Measurements from ENCODE around the gene TRA2A. TPM values are rescaled to one million over a fixed set of nuclear protein-coding genes. Genes with fewer than 3 reads are reported as not detected.

Gene TRA2A
- total RNA-seq, 4 donors from 2014 or later = 12.6 to 50.0 (median 27.1) TPM

DNA sequence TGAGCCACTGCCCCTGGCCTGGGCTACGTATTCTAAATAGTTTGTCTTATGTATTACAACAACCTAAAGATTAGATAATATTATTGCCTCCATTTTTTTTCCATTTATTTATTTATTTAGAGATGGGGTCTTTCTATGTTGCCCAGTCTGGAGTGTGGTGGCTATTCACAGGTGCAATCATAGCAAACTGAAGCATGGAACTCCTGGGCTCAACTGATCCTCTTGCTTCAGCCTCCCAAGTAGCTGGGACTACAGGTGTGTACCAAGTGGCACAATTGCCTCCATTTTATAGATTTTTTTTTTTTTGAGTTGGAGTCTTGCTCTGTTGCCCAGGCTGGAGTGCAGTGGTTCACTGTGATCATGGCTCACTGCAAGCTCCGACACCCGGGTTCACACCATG is 6.5 kb upstream of the TRA2A start:
- no peak overlapping the region for H3K27ac ChIP-seq
- no peaks in the 10 kb centered on the region for H3K27me3 ChIP-seq
- no peak overlapping the region for H3K4me3 ChIP-seq
- no peaks in the 10 kb centered on the region for H3K36me3 ChIP-seq
- no peak for TF ChIP-seq POLR2A (IDR thresholded peaks at IDR 0.05)
- no peak for TF ChIP-seq EP300 (IDR thresholded peaks at IDR 0.05)
- TF ChIP-seq, protein P1, sequence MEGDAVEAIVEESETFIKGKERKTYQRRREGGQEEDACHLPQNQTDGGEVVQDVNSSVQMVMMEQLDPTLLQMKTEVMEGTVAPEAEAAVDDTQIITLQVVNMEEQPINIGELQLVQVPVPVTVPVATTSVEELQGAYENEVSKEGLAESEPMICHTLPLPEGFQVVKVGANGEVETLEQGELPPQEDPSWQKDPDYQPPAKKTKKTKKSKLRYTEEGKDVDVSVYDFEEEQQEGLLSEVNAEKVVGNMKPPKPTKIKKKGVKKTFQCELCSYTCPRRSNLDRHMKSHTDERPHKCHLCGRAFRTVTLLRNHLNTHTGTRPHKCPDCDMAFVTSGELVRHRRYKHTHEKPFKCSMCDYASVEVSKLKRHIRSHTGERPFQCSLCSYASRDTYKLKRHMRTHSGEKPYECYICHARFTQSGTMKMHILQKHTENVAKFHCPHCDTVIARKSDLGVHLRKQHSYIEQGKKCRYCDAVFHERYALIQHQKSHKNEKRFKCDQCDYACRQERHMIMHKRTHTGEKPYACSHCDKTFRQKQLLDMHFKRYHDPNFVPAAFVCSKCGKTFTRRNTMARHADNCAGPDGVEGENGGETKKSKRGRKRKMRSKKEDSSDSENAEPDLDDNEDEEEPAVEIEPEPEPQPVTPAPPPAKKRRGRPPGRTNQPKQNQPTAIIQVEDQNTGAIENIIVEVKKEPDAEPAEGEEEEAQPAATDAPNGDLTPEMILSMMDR (IDR thresholded peaks at IDR 0.05) = no peak
- TF ChIP-seq POLR2AphosphoS5 (IDR thresholded peaks at IDR 0.05) = no peak
- no peaks in the 10 kb centered on the region for H3K4me1 ChIP-seq
- 100% methylated on average over 1 of the region's 3 CpGs for WGBS, 2 donors (ENCODE audit: low coverage in 1 of 2)
- H3K9me3 ChIP-seq = no peaks in the 10 kb centered on the region
- ATAC-seq = no peak

DNA sequence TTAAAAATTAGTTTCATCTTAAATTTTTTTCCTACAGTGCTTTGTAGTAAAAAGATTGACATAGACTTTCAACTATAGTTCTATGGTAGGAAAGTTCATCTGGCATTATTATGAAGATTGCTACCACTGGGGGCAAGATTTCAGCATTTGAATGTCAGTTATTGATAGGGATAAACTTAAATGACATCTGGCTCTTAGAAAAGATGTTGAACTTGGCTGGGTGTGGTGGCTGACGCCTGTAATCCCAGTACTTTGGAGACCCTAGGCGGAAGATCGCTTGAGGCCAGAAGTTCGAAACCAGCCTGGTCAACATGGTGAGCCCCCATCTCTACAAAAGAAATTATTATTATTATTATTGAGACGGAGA is 1.4 kb upstream of the TRA2A start:
- Histone ChIP-seq H3K27me3 (no peaks in the 10 kb centered on the region), H3K27ac (no peak overlapping the region), H3K36me3 (no peaks in the 10 kb centered on the region), H3K9me3 (no peaks in the 10 kb centered on the region), H3K4me3 (no peak overlapping the region), H3K4me1 (peaks cover 0 to 29% (median 15%) of the 10 kb centered on the region in 3 donors)
- no peak for ATAC-seq
- TF ChIP-seq POLR2AphosphoS5 (IDR thresholded peaks at IDR 0.05) (no peak), EP300 (IDR thresholded peaks at IDR 0.05) (no peak)
- 95 to 100% methylated on average over 1 to 5 of the region's 5 CpGs for WGBS, 2 donors (ENCODE audit: low coverage in 1 of 2)

DNA sequence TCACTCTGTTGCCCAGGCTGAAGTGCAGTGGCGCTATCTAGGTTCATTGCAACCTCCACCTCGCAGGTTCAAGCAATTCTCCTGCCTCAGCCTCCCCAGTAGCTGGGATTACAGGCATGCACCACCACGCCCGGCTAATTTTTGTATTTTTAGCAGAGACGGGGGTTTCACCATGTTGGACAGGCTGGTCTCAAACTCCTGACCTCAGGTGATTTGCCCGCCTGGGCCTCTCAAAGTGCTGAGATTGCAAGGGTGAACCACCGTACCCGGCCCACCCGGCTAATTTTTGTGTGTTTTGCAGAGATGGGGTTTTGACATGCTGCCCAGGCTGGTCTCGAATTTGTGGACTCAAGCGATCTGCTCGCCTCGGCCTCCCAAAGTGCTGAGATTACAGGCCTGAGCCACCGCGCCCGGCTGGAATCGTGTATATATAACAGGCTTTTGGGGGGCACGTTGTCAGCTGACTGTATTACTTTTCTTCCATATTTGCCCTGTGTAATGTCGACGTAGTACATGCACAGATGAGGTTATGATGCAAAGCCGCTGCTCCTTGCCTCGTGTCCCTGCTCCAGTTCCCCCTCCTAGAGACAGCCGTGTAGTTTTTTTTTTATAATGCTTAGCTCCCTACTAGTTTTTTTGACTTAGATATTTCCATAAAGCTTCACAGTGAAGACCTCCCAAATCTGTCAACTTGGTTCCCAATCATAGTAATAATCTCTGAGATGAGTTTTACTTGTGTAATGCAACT is 883 bp upstream of the TRA2A start:
- H3K36me3 ChIP-seq = no peaks in the 10 kb centered on the region
- peaks cover 0 to 35% (median 20%) of the 10 kb centered on the region in 3 donors for H3K4me1 ChIP-seq
- H3K27me3 ChIP-seq = no peaks in the 10 kb centered on the region
- WGBS, 2 donors (ENCODE audit: low coverage in 1 of 2) = 81 to 90% methylated on average over 10 to 14 of the region's 23 CpGs
- H3K27ac ChIP-seq = peak overlapping the region in 3 of 4 donors; percentile 90 to 99 (median 97)
- no peak for ATAC-seq
- H3K4me3 ChIP-seq = peak overlapping the region in 1 of 2 donors; percentile 79
- no peak for TF ChIP-seq POLR2A (IDR thresholded peaks at IDR 0.05)
- no peak for TF ChIP-seq POLR2AphosphoS5 (IDR thresholded peaks at IDR 0.05)
- TF ChIP-seq EP300 (IDR thresholded peaks at IDR 0.05) = no peak
- TF ChIP-seq, protein P1 (IDR thresholded peaks at IDR 0.05) = no peak
- no peaks in the 10 kb centered on the region for H3K9me3 ChIP-seq

DNA sequence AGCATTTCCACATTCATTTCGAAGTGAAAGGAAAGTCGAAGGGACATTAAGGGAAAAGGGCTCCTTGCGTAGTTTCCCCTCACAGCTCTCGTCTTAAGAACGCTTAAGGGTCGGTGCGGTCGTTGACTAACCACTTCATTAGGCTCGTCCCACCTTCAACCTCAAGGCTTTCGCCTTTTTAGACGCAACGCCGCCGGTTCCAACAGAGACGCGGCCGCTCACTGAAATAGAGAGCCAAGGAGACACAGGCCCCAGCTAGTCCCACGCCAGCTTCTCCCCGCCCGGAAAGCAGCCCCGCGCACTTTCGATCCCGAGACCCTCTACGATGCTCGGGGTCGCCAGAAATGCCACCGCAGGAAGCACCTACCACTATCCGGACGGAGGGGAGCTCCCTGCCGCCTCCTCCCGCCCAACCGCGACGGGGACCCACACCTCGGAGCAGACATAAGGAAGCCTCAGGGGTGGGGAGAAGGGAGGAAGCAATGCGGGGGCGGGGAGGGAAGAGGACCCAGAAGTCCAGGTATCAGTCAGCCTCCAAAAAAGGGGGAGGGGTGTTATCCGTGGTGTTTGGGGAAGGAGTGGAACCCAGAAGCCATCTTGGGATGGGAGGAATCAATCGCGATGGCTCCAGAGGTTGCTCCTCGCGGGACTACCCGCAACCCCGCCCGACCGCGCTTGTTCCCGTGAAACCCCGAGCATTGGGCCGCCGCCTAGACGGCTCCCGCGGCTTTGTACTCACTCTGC is 559 bp downstream of the TRA2A start:
- Histone ChIP-seq H3K9me3 (no peaks in the 10 kb centered on the region), H3K27ac (peak overlapping the region; percentile 69 to 99 (median 94)), H3K4me1 (peaks cover 1 to 49% (median 26%) of the 10 kb centered on the region in 3 donors), H3K36me3 (no peaks in the 10 kb centered on the region), H3K4me3 (peak overlapping the region; percentile 79 to 85), H3K27me3 (no peaks in the 10 kb centered on the region)
- peak; percentile 80 for ATAC-seq
- TF ChIP-seq POLR2AphosphoS5 (IDR thresholded peaks at IDR 0.05) (peak; percentile 67), EP300 (IDR thresholded peaks at IDR 0.05) (no peak), POLR2A (IDR thresholded peaks at IDR 0.05) (peak in 1 of 2 donors; percentile 22)
- TF ChIP-seq, protein P1 (IDR thresholded peaks at IDR 0.05) = no peak
- WGBS, 2 donors (ENCODE audit: low coverage in 1 of 2) = 0% methylated on average over 4 to 22 of the region's 55 CpGs

DNA sequence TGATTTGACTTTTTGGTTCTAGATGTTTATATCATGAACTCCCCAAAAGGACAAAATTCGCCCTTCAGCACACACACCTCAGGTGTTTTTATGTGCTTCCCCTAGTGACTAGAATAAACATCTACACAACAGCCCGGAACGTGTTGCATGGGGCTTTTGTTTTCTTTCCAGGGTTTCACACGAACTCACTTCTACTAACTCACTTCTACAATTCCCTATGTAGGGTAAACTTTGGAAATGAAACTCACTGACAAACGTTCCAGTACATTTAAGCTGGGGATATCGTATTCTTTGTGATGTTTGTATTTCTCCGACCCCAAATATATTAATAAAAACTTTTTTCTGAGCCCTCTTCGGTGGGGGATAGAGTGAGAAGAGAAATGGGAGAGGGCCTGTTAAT is 1.4 kb downstream of the TRA2A start:
- H3K9me3 ChIP-seq = no peaks in the 10 kb centered on the region
- peak overlapping the region; percentile 79 to 85 for H3K4me3 ChIP-seq
- H3K36me3 ChIP-seq = no peaks in the 10 kb centered on the region
- H3K4me1 ChIP-seq = peaks cover 5 to 58% (median 30%) of the 10 kb centered on the region in 3 donors
- no peaks in the 10 kb centered on the region for H3K27me3 ChIP-seq
- TF ChIP-seq, protein P1 (IDR thresholded peaks at IDR 0.05) = peak in 1 of 4 experiments; percentile 14
- no peak for TF ChIP-seq POLR2AphosphoS5 (IDR thresholded peaks at IDR 0.05)
- H3K27ac ChIP-seq = peak overlapping the region; percentile 29 to 97 (median 80)
- ATAC-seq = no peak
- 1% methylated on average over 8 of the region's 8 CpGs for WGBS, 2 donors (ENCODE audit: low coverage in 1 of 2)

All from gastroesophageal sphincter (tissue), 4 donors.